Measurements from ENCODE around the gene TCFL5.

GRCh38 chr20:62895539-62895938 lies 33.9 kb upstream of the TCFL5 start:
- TF ChIP-seq, protein P1, sequence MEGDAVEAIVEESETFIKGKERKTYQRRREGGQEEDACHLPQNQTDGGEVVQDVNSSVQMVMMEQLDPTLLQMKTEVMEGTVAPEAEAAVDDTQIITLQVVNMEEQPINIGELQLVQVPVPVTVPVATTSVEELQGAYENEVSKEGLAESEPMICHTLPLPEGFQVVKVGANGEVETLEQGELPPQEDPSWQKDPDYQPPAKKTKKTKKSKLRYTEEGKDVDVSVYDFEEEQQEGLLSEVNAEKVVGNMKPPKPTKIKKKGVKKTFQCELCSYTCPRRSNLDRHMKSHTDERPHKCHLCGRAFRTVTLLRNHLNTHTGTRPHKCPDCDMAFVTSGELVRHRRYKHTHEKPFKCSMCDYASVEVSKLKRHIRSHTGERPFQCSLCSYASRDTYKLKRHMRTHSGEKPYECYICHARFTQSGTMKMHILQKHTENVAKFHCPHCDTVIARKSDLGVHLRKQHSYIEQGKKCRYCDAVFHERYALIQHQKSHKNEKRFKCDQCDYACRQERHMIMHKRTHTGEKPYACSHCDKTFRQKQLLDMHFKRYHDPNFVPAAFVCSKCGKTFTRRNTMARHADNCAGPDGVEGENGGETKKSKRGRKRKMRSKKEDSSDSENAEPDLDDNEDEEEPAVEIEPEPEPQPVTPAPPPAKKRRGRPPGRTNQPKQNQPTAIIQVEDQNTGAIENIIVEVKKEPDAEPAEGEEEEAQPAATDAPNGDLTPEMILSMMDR (IDR thresholded peaks at IDR 0.05), result no peak
- TF ChIP-seq POLR2A (IDR thresholded peaks at IDR 0.05) (no peak), POLR2AphosphoS5 (IDR thresholded peaks at IDR 0.05) (no peak), EP300 (IDR thresholded peaks at IDR 0.05) (no peak)
